HG03025 (cell line): ENCODE measurements around the gene CSNK2A1.
A peak's percentile ranks its signal among the peaks of the same experiment; 100 is the strongest.

Experiments
- ATAC-seq: cut with Tn5 transposase; IDR thresholded peaks from one replicate; pipeline ENCODE4 v1.9.1; 2021; ENCODE audit warnings: mild to moderate bottlenecking, moderate library complexity; ENCODE audit not compliant: unreplicated experiment, low FRiP score

Gene CSNK2A1

GRCh38 chr20:434221-434620, 109.4 kb downstream of the CSNK2A1 start:
- ATAC-seq, result no peak

GRCh38 chr20:433300-433975, 110.2 kb downstream of the CSNK2A1 start:
- peak; percentile 75 for ATAC-seq

- no peak for ATAC-seq
These were observed 110.8 kb downstream of the CSNK2A1 start for GRCh38 chr20:432677-433299.

GRCh38 chr20:432208-432607, 111.4 kb downstream of the CSNK2A1 start:
- no peak for ATAC-seq

GRCh38 chr20:431012-431904, 112.3 kb downstream of the CSNK2A1 start:
- ATAC-seq, result no peak

- ATAC-seq, result no peak
These were observed 113.2 kb downstream of the CSNK2A1 start for GRCh38 chr20:430091-430999.

GRCh38 chr20:428658-429200, 114.9 kb downstream of the CSNK2A1 start:
- no peak for ATAC-seq

GRCh38 chr20:427849-428657, 115.5 kb downstream of the CSNK2A1 start:
- no peak for ATAC-seq

GRCh38 chr20:427401-427800, 116.2 kb downstream of the CSNK2A1 start:
- no peak for ATAC-seq

- ATAC-seq, result no peak
These were observed 117.0 kb downstream of the CSNK2A1 start for GRCh38 chr20:426566-426965.
